Stimulated activated CD4-positive, alpha-beta T cell treated with anti-CD3 and anti-CD28 coated beads, Interleukin-4, amount 100 ng/mL, for 48 hours (primary cell): ENCODE results near the gene CAMKMT.
A peak's percentile ranks its signal among the peaks of the same experiment; 100 is the strongest.
"Not testable (repeated sequence)": the region's sequence is repeated elsewhere in the genome, so short reads cannot be mapped to it uniquely, and the experiment has no call there.

ENCODE experiments used
- DNase-seq, 2 donors: peaks; one replicate each; pipeline ENCODE4 v3.0.0-alpha.2; 2020; ENCODE audit warnings: low read depth in 2 of 2

The CAMKMT gene

DNA sequence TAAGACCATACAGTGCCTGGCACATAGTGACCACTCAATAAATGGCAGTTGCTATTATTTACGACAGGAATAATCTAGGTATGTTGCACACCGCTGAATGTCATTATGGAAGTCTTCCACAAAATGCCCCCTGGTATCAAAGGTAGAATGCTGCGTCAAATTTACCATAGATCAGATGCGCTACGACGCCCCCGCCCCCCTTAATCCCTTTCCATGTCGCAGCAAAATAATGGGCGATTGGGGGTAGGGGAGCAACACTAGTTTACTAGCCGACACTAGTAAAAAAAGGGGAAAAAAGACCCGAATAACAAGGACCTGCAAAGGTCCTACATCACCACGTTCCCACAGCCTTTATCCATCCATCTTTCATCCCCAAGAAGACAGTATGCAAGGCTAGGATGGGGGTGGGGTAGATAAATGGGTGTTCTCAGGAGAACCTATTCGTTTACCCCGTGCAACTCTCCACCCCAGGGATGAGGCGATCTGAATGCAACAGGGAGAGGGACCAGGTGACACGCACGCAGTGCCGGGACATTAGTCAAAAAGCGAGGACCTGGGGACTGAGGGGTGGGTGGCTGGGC lies 908 bp upstream of the CAMKMT start:
- DNase-seq: no peak

DNA sequence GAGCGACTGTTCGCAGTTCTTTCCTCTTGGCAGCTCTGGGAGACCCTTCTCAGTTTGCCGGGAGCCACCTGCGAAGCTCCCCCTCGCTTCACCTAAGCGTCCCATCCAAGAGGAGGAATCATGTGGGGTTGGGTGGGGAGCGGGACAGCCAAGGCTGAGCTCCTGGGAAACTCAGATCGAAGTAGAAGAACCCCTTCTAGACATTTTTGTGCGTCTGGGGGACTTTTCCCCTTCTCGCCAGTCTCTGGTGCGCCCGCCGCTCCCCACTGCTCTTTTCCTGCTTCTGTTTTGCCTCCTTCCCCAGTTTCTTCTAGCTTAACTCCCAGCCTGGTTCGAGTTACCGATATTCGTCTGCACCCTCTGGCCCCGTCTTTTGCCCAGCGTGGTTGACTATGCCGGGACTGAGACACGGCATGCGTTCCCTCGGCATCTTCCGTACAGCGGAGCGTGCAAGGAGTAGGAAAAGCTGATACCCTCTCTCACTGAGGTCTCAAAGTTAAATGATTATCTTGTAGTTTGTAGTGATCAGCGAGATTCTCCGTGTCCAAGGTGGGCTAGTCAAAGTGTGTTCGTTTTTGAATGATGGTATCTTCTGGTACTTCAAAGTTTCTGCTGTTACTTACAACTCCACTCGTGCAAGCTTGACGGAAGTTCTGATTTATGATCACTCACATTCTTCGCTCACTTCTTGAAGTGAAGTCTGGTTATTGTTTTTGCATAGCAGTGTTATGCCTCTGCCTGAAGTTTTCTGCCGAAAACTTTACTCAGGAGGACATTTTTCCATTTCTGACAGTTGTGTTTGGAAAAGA lies 664 bp downstream of the CAMKMT start:
- peak; percentile 12 to 28 for DNase-seq

DNA sequence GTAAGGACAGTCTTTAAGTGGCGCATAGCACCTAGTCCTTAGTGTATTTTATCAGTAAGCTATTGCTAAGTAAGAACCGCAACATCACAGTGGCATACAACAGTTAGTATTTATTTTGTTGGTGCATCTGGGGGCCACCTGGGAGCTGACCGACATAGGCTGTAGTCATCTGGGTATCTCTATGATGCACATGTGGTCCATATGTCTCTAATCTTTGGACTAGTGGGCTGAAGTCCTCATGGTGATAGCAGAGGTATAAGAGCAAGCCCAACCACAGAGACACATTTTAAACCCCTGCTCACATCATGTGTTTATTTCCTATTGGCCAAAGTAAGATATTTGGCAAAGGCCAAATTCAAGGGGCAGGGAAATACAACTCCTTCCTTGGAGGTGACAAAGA lies 2.9 kb downstream of the CAMKMT start:
- no peak for DNase-seq

DNA sequence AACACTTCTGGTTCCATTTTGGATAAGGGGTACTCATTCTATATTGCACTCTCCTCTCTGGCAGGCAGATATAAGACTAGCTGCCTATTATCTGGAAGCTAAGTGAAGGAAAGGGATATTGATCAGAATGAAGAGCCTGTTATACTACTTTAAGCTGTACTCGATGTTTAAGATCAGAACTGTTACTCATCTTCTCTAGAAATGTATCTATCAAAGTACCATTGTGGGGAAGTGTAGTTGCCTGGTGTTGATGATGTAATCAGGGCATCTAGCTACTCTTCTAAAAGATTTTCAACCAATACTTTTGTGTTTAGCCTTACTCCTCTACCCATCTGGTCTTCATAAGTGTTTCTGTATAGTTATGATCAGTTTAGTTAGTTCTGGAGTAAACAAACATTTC lies 5.8 kb downstream of the CAMKMT start:
- DNase-seq: no peak

DNA sequence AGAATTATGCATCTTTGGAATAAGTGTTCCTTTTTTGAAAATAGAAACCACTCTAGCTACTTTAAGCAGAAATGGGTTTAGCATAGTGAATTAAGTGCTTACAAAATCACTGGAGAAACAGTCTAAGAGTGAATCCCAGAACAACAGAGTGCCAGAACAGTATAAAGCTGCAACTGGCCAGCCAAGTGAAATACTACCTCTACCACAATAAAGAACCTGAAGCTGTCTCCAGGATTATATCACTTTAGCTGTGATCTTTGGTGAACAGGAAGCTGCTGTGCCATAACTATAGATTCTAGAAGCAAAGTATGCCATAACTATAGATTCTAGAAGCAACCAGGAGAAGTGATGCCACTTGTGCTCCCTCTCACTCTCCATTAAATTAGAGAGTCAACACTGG lies 7.6 kb downstream of the CAMKMT start:
- no peak for DNase-seq

DNA sequence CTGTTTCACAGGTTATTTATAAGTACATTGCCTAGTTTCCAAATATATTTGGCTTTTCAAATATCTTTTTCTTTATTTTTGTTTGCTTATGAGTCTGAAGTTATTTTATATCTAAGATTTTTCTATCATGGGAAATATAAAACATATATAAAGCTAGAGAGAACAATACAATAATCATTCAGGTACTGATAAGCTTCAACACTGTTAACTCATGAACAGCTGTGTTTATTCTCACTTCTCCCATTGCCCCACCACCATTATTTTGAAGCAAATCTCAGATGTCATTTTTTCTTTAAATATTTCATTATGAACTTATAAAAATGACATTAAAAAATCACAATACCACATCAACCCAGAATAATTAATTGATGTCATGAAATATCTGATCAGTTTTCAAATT lies 9.7 kb downstream of the CAMKMT start:
- no peak for DNase-seq

DNA sequence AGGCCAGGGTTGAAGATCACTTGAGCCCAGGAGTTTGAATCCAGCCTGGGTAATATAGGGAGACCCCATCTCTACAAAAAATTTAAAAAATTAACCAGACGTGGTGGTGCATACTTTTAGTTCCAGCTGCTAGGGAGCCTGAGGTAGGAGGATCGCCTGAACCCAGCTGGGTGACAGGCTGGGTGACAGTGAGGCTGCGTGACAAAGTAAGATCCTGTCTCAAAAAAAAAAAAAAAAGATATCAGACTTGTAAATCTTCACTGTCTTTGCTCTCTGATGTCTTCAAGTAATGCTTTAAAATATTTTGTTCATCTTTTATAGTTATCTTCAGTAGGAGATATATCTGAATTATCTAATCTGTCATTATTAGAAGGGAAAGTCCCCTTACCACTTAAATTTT lies 10.5 kb downstream of the CAMKMT start:
- no peak for DNase-seq

DNA sequence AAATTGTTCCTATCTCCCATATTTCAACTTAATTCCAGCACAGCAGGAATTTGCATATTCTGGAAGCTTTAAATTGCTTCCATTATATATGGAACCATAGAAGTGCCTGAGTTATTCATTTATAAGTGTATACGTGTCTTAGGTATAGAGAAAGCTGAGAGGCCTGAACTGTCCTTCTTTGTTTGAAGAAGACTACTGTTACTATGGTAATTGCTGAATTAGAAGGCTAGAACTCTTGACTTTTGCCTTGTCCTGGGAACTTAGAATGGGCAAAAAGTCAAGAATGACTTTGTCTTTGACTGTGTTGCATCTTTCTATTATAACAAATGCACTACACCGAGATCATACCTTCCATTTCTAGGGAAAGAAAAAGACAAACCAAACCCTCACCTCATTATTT lies 15.7 kb downstream of the CAMKMT start:
- DNase-seq: no peak

DNA sequence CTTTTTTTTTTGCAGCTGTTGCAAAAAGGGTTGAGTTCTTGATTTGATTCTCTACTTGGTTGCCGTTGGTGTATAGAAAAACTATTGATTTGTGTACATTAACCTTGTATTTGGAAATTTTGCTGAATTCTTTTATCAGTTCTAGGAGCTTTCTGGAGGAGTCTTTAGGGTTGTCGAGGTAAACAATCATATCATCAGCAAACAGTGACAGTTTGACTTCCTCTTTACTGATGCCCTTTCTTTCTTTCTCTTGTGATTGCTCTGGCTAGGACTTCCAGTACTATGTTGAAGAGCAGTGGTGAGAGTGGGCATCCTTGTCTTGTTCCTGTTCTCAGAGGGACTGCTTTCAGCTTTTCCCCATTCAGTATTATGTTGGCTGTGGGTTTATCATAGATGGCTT lies 23.5 kb downstream of the CAMKMT start:
- not testable (repeated sequence) for DNase-seq

DNA sequence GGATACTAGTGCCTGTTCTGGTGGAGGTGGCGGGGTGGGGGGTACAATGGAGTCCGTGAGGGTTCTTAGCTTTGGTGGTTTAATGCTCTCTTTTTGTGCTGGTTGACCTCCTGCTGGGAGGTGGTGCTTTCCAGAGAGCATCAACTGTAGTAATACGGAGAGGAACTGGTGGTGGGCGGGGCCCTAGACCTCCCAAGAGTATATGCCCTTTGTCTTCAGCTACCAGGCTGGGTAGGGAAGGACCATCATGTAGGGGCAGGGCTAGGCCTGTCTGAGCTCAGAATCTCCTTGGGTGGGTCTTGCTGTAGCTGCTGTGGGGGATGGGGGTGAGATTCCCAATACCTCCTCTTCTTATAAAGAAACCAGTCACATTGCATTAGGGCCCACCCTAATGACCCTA lies 27.1 kb downstream of the CAMKMT start:
- DNase-seq: no peak

DNA sequence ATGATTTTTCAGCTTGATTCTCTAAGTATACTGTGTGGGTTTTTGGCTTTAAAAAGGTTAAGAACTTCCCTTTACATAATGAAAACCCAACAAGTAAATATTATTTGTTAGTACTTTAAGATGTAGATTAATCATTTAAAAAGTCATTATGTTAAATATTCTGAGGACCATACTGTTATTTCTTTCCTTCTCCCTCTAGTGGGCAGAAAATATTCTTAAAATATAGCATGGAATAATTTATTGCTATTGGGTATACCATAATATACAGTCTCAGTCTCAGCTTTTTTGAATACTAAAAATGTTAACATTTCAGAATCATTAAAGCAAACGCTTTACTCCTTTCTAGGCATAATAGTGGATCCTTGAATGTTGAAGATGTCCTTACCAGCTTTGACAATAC lies 28.1 kb downstream of the CAMKMT start:
- no peak for DNase-seq

DNA sequence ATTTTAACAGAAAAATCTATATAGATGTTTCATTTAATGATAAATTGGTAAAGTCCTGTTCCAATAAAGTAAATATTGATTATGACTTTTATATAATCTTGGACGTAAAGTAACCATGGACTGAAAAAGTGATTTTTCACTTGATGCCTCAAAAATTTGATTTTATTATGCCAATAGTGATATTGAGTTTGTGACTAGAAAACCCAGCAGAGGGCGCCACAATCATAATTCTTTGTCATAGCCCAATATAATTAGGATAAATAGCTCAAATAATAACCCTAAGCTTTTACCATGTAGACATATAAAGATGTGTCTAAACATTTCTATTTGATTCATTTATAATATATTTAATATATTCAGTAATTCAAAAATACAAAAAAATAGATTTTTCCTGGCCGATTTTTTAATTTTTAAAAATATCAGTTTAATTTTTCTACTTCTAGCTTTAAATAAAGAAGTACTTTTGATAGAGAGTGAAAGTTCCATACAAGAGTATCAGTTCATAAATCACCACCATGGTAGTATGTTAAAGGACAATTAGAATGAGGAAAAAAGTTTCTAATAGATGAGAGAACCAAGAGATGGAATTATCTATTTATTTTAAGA lies 30.7 kb downstream of the CAMKMT start:
- peak; percentile 34 to 39 for DNase-seq

DNA sequence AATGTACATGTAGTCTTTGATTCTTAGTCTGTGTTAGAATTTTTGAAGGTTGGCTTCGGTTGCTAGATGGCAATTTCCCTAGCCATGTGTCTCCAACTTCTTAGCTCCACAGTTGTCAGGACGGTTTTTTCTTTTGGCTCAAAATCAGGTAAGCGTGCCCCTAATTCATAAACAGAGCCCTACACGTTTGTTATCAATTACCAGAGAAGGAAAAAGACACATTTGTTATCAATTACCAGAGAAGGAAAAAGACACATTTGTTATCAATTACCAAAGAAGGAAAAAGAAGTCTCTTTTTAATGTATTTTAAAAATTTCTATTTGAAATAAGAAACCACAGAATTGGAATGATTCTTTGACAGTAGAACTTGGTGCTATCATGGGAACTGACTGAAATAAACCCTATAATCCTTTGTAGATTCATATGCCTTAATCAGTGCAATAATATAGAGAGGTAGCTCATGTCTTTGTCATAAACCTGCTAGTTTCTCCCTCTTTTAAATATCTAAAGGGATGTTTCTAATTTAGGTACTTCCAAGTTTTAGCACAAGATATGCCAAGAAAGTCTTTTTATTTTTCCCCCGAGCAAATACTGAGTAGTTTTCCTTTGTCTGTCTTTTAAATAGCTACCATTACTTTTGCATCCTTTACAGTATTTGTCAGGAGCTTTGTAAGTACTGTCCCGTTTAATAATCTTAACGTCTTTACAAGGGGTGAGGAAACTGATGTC lies 35.9 kb downstream of the CAMKMT start:
- DNase-seq: no peak

DNA sequence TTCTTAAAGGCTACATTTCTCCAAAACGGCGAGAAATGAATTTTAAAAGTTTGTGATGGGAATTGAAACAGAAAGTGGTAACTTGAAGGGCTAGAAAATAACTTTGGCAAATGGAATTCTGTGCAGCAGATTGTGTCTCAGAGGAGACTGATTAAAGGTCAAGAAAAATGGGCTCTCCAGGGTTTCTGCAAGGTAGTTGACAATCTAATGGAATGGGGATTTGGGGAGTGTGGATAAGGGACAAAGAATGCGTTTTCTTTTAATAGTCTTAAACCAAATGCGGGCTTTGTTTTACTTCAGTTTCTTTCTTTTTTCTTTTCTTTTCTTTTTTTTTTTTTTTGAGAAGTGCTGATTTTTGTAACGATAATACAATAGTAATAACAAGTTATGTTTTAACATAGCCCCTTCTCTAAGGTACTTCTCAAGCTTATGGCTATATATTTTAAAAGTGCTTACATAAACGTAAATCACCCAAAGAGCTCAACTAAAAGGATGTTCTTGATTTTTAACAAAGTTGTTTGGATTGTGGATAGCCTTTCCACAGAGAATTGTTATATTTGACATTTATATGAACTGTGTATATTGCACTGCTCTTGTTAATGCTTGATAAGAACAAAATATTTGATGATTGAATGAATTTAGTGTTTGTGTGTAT lies 36.6 kb downstream of the CAMKMT start:
- no peak for DNase-seq

DNA sequence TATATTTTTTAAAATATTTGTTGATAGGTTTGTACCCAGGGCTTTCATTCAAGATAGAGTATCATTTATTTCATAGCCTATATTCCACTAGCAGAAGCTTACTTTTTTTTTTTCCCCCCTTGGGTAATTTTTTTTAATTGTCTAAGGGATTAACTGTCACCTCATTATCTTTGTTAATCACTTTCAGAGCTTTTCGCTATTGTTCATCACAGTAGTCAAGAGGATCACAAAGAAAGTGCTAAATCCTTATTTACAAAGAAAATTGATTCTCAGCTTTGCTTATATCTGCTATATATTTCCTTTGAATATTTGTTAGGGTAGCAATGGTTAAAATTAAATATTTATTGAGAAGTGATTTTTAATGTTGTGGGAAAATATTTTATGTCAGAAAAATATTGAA lies 59.0 kb downstream of the CAMKMT start:
- no peak for DNase-seq

DNA sequence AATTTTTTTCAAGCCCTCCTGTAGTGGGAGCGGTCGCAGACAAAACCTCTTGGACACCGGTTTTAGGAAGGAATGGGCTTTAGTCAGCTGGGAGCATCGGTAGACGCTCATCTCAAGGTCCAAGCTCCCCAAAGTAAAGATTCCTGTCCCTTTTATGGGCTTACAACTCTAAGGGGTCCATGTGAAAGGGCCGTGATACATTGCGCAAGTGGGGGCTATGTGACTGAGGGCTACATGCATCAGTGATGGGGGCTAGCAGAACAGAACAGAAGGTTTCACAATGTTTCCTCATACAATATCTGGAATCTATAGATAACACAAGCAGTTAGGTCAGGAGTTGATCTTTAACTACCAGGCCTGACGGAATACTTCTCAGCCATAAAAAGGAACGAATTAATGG lies 62.5 kb downstream of the CAMKMT start:
- no peak for DNase-seq

DNA sequence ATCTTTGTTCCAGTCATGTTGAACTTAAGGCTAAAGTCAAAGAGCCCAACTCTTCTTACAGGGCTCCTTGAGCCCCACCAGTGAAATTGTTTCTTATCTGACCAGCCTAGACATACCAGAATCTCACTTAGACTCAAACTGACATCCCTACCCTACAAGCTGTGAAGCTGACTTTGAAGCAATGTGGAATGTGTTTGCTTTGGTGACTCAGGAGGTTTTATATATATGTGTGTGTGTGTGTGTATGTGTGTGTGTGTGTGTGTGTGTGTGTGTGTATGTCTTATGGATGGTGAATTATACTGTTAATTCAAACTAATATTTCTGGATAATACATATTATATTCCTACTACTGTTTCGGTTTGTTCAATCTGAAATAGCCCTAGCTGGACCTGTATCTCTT lies 67.3 kb downstream of the CAMKMT start:
- no peak for DNase-seq

DNA sequence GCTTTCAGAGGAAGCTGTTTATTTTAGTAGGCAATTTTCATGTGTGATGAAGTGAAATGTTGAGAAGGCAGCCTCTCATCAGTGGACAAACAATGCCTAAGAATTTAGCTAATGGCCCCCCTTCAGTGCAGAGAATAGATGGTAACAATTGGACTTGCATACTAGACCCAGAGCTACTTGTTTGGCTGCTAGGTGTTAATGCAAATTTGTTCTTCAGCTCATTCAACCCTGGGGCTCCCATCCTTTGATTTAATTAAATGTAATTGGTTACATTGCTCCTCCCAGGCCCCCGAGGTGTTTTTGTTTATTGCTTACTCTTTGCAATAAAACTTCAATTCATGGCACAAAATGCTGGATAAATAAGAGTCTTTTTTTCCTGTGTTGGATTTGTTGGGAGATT lies 68.6 kb downstream of the CAMKMT start:
- no peak for DNase-seq

DNA sequence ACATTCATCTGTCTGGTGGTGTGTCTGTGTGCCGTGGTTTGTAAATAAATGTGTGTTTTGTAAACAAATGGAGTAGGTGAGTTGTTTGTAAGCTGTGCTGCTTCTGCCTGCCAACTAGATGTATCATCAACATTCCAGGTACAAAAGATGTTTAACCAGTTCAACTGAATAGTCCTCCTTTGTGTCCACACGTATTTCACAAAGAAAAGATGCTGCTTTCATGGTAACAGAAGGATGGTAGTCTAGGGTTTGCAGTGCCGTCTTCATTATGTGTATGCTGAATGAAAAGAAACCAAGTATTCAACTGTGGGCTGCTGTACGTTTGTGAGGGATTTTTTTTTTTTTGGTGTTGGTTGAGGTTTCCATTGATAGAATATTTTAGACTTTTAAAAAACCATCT lies 72.1 kb downstream of the CAMKMT start:
- DNase-seq: no peak

DNA sequence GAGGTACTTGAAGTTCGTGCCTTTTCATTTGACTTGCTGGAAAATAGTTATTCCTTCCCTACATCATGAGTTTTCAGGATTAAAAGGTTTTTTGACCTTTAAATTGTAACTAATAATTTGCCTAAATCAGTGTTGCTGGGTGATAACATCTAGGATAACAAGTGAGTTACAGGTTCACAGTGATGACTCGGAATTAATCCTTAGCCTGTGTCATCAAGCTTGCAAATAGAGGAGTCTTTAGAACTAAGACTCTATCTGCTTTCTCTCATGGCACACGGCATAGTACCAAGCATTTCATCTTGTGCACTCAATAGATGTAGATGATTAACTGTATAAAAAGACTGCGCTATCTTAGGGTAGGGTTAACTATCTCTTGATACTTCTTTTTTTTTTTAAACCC lies 79.5 kb downstream of the CAMKMT start:
- DNase-seq: no peak

DNA sequence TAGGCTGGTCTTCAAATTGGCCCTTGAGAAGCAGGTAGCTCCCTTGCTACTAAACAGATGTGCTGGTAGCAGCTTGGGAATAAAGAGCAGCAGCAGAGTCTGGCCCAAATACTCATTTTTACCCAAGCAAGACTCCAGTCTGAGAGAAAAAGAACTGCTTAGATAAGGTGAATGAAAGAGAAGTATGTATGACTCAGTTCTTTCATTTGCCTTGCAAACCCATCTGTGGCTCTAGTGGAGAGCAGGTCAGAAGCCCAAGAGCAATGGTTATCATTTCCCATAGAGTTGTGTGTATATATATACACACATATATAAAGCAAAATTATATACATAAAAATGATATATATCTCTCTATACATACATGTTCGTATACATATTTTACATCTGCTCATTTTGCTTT lies 80.3 kb downstream of the CAMKMT start:
- no peak for DNase-seq

DNA sequence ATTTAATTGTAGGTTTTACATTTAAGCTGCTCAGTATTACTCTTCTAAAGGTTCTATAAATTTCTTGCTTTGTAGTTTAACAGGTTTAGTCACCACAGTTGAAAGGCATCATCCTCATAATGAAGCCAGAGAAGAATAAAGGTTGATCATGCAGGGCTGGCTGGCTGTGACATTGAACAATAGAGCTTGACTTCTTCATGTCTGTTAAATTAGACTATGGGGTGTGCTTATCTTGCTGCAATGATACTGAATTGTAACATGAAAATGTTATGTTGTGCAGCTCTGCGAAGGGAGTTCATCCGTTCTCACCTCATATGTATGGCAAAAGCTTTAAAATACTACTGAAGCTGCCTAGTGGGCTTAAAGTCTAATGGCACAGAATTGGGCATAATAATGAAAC lies 81.8 kb downstream of the CAMKMT start:
- no peak for DNase-seq
